Parathyroid adenoma (tissue), 2 donors: ENCODE measurements around the gene MANF.

ENCODE experiments used
- H2AFZ ChIP-seq: fragments of 300-600 bp; sonication (generic); one replicate; pipeline ENCODE4 v1.7.0; 2017; ENCODE audit warnings: antibody characterized with exemption, mild to moderate bottlenecking
- H3K27ac ChIP-seq: fragments of 300-600 bp; sonication (generic); one replicate; pipeline ENCODE4 v1.7.0; 2017
- H3K27me3 ChIP-seq: fragments of 300-600 bp; sonication (generic); one replicate; pipeline ENCODE4 v1.7.0; 2017; ENCODE audit warnings: low read length; ENCODE audit not compliant: control insufficient read depth, insufficient read depth
- H3K36me3 ChIP-seq: fragments of 300-600 bp; sonication (generic); one replicate; pipeline ENCODE4 v1.7.0; 2017; ENCODE audit warnings: low read length; ENCODE audit not compliant: control insufficient read depth, insufficient read depth
- H3K4me1 ChIP-seq: fragments of 300-600 bp; sonication (generic); one replicate; pipeline ENCODE4 v1.7.0; 2017; ENCODE audit warnings: control low read depth
- H3K4me2 ChIP-seq: fragments of 300-600 bp; sonication (generic); one replicate; pipeline ENCODE4 v1.7.0; 2017; ENCODE audit warnings: low read length
- H3K4me3 ChIP-seq: fragments of 300-600 bp; sonication (generic); one replicate; pipeline ENCODE4 v1.7.0; 2017; ENCODE audit warnings: low read depth, low read length
- H3K79me2 ChIP-seq: fragments of 300-600 bp; sonication (generic); one replicate; pipeline ENCODE4 v1.7.0; 2017; ENCODE audit warnings: control low read depth
- H3K9ac ChIP-seq: fragments of 300-600 bp; sonication (generic); one replicate; pipeline ENCODE4 v1.7.0; 2017; ENCODE audit warnings: mild to moderate bottlenecking
- H3K9me3 ChIP-seq: fragments of 300-600 bp; sonication (generic); one replicate; pipeline ENCODE4 v1.7.0; 2017; ENCODE audit warnings: low read length; ENCODE audit not compliant: control insufficient read depth
- TF ChIP-seq, protein P1 (sequence below): fragments of 300-600 bp; sonication (generic); IDR thresholded peaks from one replicate; pipeline ENCODE4 v1.7.0; 2017; ENCODE audit warnings: antibody characterized with exemption, mild to moderate bottlenecking
- donor health status: primary hyperparathyroidism.

The MANF gene

DNA sequence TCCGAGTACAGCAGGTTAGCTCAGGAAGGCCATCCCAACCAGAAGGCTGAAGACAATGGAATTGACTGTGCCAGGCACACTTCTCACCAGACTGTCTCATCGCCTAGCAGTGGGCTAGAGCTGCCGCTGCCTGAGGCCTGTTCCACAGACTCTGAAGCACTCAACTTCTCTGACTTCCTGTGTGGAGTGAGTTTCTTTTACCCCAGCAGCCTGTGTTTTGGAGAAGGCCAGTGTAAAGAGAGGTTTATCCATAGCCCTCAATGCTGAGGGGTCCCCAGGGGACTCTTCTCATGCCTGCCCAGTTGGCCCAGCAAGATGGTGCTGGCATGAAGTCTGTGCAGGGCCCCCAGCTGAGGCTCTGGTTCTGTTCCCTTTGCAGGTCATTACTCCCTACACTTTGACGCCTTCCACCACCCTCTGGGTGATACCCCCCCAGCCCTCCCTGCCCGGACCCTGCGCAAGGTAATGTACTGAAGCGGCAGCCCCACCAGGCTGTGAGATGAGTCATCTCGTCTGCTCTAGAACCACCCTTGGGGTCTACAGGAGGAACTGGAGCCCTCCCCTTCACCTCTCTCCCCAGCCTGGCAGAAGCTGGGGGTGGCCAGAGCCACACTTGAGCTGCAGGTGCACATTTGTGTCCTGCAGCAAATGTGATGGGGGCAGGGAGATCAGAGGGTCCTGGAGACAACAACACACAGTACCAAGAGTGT is 5.2 kb upstream of the MANF start:
- peaks cover 10% of the 10 kb centered on the region for H3K4me1 ChIP-seq
- no peaks in the 10 kb centered on the region for H3K9me3 ChIP-seq
- TF ChIP-seq, protein P1, sequence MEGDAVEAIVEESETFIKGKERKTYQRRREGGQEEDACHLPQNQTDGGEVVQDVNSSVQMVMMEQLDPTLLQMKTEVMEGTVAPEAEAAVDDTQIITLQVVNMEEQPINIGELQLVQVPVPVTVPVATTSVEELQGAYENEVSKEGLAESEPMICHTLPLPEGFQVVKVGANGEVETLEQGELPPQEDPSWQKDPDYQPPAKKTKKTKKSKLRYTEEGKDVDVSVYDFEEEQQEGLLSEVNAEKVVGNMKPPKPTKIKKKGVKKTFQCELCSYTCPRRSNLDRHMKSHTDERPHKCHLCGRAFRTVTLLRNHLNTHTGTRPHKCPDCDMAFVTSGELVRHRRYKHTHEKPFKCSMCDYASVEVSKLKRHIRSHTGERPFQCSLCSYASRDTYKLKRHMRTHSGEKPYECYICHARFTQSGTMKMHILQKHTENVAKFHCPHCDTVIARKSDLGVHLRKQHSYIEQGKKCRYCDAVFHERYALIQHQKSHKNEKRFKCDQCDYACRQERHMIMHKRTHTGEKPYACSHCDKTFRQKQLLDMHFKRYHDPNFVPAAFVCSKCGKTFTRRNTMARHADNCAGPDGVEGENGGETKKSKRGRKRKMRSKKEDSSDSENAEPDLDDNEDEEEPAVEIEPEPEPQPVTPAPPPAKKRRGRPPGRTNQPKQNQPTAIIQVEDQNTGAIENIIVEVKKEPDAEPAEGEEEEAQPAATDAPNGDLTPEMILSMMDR: no peak
- H3K4me2 ChIP-seq: no peak overlapping the region
- no peak overlapping the region for H3K27ac ChIP-seq
- H3K4me3 ChIP-seq: no peak overlapping the region
- peaks cover 3% of the 10 kb centered on the region for H3K79me2 ChIP-seq
- no peak overlapping the region for H2AFZ ChIP-seq
- no peaks in the 10 kb centered on the region for H3K27me3 ChIP-seq
- no peaks in the 10 kb centered on the region for H3K36me3 ChIP-seq
- no peak overlapping the region for H3K9ac ChIP-seq

DNA sequence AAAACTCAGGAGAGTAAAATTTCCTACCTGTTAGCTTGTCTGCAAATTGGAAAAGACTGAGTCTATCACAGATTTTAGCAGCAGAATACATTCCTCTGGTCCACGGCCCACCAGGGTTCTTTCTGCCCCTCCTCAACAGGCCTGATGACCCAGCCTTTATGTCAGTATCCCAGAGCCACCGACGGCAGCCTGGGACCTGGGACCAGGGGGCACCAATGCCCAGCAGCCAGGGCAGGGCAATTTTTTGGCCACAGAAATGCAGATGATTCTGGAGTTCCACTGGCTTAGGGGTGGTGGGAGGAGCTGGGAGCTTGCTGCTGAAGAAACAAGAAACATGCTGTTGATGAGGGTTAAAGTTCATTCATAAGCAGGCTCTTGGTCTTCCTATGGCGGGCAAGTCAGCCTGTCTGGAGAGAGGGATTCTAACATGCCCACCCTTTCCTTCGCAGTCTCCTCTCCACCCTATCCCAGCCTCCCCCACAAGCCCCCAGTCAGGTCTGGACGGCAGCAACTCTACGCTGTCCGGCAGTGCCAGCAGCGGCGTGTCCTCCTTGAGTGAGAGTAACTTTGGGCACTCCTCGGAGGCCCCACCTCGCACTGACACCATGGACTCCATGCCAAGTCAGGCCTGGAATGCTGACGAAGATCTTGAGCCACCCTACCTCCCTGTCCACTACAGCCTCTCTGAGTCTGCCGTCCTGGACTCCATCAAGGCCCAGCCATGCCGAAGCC is 4.3 kb upstream of the MANF start:
- no peaks in the 10 kb centered on the region for H3K36me3 ChIP-seq
- no peak overlapping the region for H3K27ac ChIP-seq
- H2AFZ ChIP-seq: no peak overlapping the region
- H3K9ac ChIP-seq: no peak overlapping the region
- peaks cover 3% of the 10 kb centered on the region for H3K79me2 ChIP-seq
- H3K9me3 ChIP-seq: no peaks in the 10 kb centered on the region
- H3K4me1 ChIP-seq: peaks cover 10% of the 10 kb centered on the region
- H3K4me2 ChIP-seq: no peak overlapping the region
- H3K4me3 ChIP-seq: no peak overlapping the region
- H3K27me3 ChIP-seq: no peaks in the 10 kb centered on the region
- TF ChIP-seq, protein P1: no peak

DNA sequence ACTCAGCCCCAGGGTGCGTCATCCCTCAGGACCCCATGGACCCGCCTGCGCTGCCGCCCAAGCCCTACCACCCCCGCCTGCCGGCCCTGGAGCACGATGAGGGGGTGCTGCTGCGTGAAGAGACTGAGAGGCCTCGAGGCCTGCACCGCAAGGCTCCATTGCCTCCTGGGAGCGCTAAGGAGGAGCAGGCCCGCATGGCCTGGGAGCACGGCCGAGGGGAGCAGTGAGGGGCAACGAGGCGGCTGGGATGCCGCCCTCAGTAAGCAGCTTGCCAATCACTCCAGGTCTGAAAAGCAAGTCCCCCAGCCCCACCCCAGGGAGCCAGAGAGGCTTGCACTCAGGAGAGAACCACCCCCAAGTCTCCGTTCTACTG is 3.8 kb upstream of the MANF start:
- Histone ChIP-seq H3K4me2 (no peak overlapping the region), H3K4me3 (no peak overlapping the region), H3K27me3 (no peaks in the 10 kb centered on the region), H3K4me1 (peaks cover 10% of the 10 kb centered on the region), H3K9me3 (no peaks in the 10 kb centered on the region), H3K36me3 (no peaks in the 10 kb centered on the region), H3K27ac (no peak overlapping the region), H3K9ac (no peak overlapping the region), H3K79me2 (peaks cover 3% of the 10 kb centered on the region), H2AFZ (no peak overlapping the region)
- TF ChIP-seq, protein P1: no peak

DNA sequence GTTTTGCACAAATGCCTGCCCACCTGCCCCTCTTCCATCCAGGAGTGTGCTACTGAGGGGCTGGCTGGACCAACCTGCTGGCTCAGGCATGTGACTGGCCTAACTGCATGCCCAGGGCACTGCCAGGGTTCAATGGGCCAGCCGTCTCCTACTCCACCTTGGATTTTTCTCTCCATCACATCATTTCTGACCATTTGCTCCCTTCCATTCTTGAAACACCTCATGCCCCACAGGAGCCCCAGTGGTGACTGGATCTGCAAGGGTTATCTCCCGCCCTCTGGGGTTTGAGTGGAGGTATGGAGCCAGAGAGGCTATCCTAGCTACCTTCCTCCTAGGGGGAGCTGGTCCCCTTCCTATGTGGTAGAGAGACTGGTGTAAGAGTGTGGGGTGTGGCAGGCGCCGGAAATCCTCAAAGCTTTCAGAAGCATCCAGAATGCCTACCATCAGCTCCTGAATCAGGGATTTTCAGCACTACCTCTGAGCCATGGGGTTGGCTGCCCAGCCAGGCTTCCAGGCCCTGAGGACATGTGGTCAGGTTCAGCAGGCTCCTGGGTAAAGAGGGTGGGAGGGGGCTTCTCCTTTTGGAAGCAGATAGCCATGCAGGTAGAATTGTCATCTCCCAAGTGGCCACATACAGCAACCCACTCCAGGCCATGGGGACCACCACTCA is 2.9 kb upstream of the MANF start:
- H3K27ac ChIP-seq: no peak overlapping the region
- peaks cover 10% of the 10 kb centered on the region for H3K4me1 ChIP-seq
- H3K36me3 ChIP-seq: no peaks in the 10 kb centered on the region
- H3K4me3 ChIP-seq: no peak overlapping the region
- no peaks in the 10 kb centered on the region for H3K27me3 ChIP-seq
- H3K9ac ChIP-seq: no peak overlapping the region
- no peak overlapping the region for H3K4me2 ChIP-seq
- TF ChIP-seq, protein P1: no peak
- H3K9me3 ChIP-seq: no peaks in the 10 kb centered on the region
- peaks cover 3% of the 10 kb centered on the region for H3K79me2 ChIP-seq
- H2AFZ ChIP-seq: no peak overlapping the region
